ENCODE results near the gene TREH. TPM values are rescaled to one million over a fixed set of nuclear protein-coding genes. Genes with fewer than 3 reads are reported as not detected.

The TREH gene
- polyA plus RNA-seq, 1 of the 3 experiments (the other 2 are of a cell fraction), result not detected

- TF ChIP-seq MXI1 (IDR thresholded peaks at IDR 0.05; ENCODE audit: low read depth, low read length) (no peak), MAX (IDR thresholded peaks at IDR 0.05; ENCODE audit: low read depth) (peak; percentile 74), TAF1 (IDR thresholded peaks at IDR 0.05; ENCODE audit: borderline replicate concordance, low read depth, low read length) (0 out of 2 replicates have a peak, but pooled peaks have one; percentile 60), RFX5 (IDR thresholded peaks at IDR 0.05; ENCODE audit: low read length) (no peak), EP300 (IDR thresholded peaks at IDR 0.05; ENCODE audit: borderline replicate concordance in 1 of 2, low read depth in 1 of 2, low read length in 1 of 2) (peak in 1 of 2 experiments; percentile 57; a peak in 1 of 4 replicates), TCF12 (IDR thresholded peaks at IDR 0.05) (peak; percentile 88), EZH2phosphoT487 (IDR thresholded peaks at IDR 0.05; ENCODE audit: borderline replicate concordance, low read depth) (no peak), IRF3 (IDR thresholded peaks at IDR 0.05; ENCODE audit: low read depth, low read length) (no peak), RAD21 (IDR thresholded peaks at IDR 0.05; ENCODE audit: low read length) (no peak), MEF2A (IDR thresholded peaks at IDR 0.05; ENCODE audit: borderline replicate concordance, low read depth) (no peak), NFIC (IDR thresholded peaks at IDR 0.05; ENCODE audit: borderline replicate concordance) (peak; percentile 44)
Measured at GRCh38 chr11:118619444-118620197, 59.8 kb downstream of the TREH start (continued).

GRCh38 chr11:118618991-118619375 is 60.5 kb downstream of the TREH start:
- Histone ChIP-seq H2AFZ (ENCODE audit: low read depth) (no peak overlapping the region), H3K27ac (ENCODE audit: low read depth in 2 of 2, low read length in 1 of 2) (peak overlapping the region; percentile 97 to 100)
- POLR2A ChIA-PET, result interaction anchor here (0.8 to 1.5 kb wide), 2 partner anchors 10 to 14 kb away, joined by 3 to 4 read pairs; no protein-coding TSS in a partner anchor

More at GRCh38 chr11:118618991-118619375, 60.5 kb downstream of the TREH start:
- H3K9me3 ChIP-seq, result no peaks in the 10 kb centered on the region
- peaks cover 7 to 14% of the 10 kb centered on the region in 2 experiments for H3K36me3 ChIP-seq (replicated peaks in 1 of 2; ENCODE audit: control insufficient read depth in 1 of 2, insufficient read depth in 2 of 2, low read length in 1 of 2)
- H3K4me2 ChIP-seq, result peak overlapping the region; percentile 78
- H3K9ac ChIP-seq, result peak overlapping the region; percentile 79
- no peaks in the 10 kb centered on the region for H3K9me2 ChIP-seq
- DNase-seq, result no peak
- peaks cover 53 to 62% of the 10 kb centered on the region in 2 experiments for H3K4me1 ChIP-seq (ENCODE audit: control insufficient read depth in 1 of 2, insufficient read depth in 2 of 2, low read depth in 1 of 2, low read length in 1 of 2)
- peaks cover 76% of the 10 kb centered on the region for H3F3A ChIP-seq (replicated peaks; ENCODE audit: insufficient read depth)
- TF ChIP-seq POLR2AphosphoS5 (IDR thresholded peaks at IDR 0.05; ENCODE audit: low read depth, low read length), result peak; percentile 4; the same call in 1 of the 2 replicates
- no peak for TF ChIP-seq EP300 (IDR thresholded peaks at IDR 0.05; ENCODE audit: borderline replicate concordance in 1 of 2, low read depth in 1 of 2, low read length in 1 of 2)
- CTCF ChIA-PET, result interaction anchor here (1.1 to 8.1 kb wide), 4 partner anchors 9 to 41 kb away, joined by 3 to 63 read pairs (median 25); partner anchors contain the start of gene PHLDB1
- H4K20me1 ChIP-seq (ENCODE audit: insufficient read depth), result peaks cover 15% of the 10 kb centered on the region; the same call in 1 of the 2 replicates
- peaks cover 56% of the 10 kb centered on the region for H3K79me2 ChIP-seq (ENCODE audit: insufficient read depth)
- H3K27me3 ChIP-seq (ENCODE audit: insufficient read depth), result no peaks in the 10 kb centered on the region
- H3K4me3 ChIP-seq (ENCODE audit: low read depth in 2 of 2, low read length in 1 of 2), result peak overlapping the region in 1 of 2 experiments; percentile 11; a peak in 1 of 4 replicates
- 15% methylated on average over 3 of the region's 4 CpGs for WGBS (ENCODE audit: low lambda C conversion rate)

All from SK-N-SH (cell line).